Myometrial cell (primary cell): Measurements from ENCODE around the gene PDXDC1. TPM values are rescaled to one million over a fixed set of nuclear protein-coding genes. Genes with fewer than 3 reads are reported as not detected.

Experiments used
- total RNA-seq: library from RNA; depleted of rRNA; stranded (reverse); fragments of >200 nt; gene quantifications from 2 replicates; pipeline ENCODE4 v1.2.3, GENCODE V29; 2015

The PDXDC1 gene
- total RNA-seq, result 53.6 and 62.6 TPM in 2 replicates

GRCh38 chr16:14974656-14975417 is at the start of gene PDXDC1:
Gene PDXDC1, plus strand, starts transcription at chr16:14975026. Its CDS starts 174 bp downstream, at chr16:14975200.

GRCh38 chr16:14937143-14937542 is 37.7 kb upstream of the PDXDC1 start, which contains the start of gene NPIPA1:
Gene NPIPA1, plus strand, starts transcription at chr16:14937443. Its CDS starts 0 bp downstream, at chr16:14937443.

GRCh38 chr16:15093955-15094827 is 119.4 kb downstream of the PDXDC1 start, which contains the start of gene RRN3:
Gene RRN3, minus strand, starts transcription at chr16:15094272. Its CDS starts 39 bp downstream, at chr16:15094233.

Other genes with a start within 250 kb of the PDXDC1 start
- 0.18 TPM in 1 of 2 replicates, not detected in the other for gene NPIPA2, start 232.5 kb upstream of the PDXDC1 start, total RNA-seq
- gene NOMO1, start 141.3 kb upstream of the PDXDC1 start, total RNA-seq, result 80.1 and 81.5 TPM in 2 replicates
- gene NPIPA1, start 37.6 kb upstream of the PDXDC1 start, total RNA-seq, result 25.9 and 38.1 TPM in 2 replicates
- 84.2 and 93.4 TPM in 2 replicates for gene NTAN1, start 81.0 kb downstream of the PDXDC1 start, total RNA-seq
- gene RRN3, start 119.2 kb downstream of the PDXDC1 start, total RNA-seq, result 18.5 and 24.8 TPM in 2 replicates